ENCODE measurements around the gene PVALEF.
A peak's percentile ranks its signal among the peaks of the same experiment; 100 is the strongest.

The PVALEF gene

GRCh38 chr17:81163051-81163695 lies 2.1 kb upstream of the PVALEF start:
- no peak for DNase-seq (ENCODE audit: low spot score)

GRCh38 chr17:81163703-81164370 lies 1.5 kb upstream of the PVALEF start:
- no peak for DNase-seq (ENCODE audit: low spot score)

GRCh38 chr17:81164371-81165245 lies 699 bp upstream of the PVALEF start:
- peak; percentile 84 for DNase-seq (ENCODE audit: low spot score)

GRCh38 chr17:81166033-81166492 lies 756 bp downstream of the PVALEF start, which contains the start of gene AATK:
TSS of gene AATK (minus strand) at chr17:81166221. CDS start at chr17:81165992, 229 bp downstream.
- no peak for DNase-seq (ENCODE audit: low spot score)

- no peak for DNase-seq (ENCODE audit: low spot score)
These were observed 1.9 kb downstream of the PVALEF start for GRCh38 chr17:81167194-81167524.

GRCh38 chr17:81167638-81168037 lies 2.3 kb downstream of the PVALEF start:
- DNase-seq (ENCODE audit: low spot score): no peak

- DNase-seq (ENCODE audit: low spot score): no peak
These were observed 4.6 kb downstream of the PVALEF start for GRCh38 chr17:81169870-81170309.

- no peak for DNase-seq (ENCODE audit: low spot score)
These were observed 5.6 kb downstream of the PVALEF start for GRCh38 chr17:81170727-81171494.

- no peak for DNase-seq (ENCODE audit: low spot score)
These were observed 6.6 kb downstream of the PVALEF start for GRCh38 chr17:81171941-81172340.

- DNase-seq (ENCODE audit: low spot score): no peak
These were observed 7.9 kb downstream of the PVALEF start for GRCh38 chr17:81173052-81173761.

GRCh38 chr17:81173762-81174155 lies 8.5 kb downstream of the PVALEF start:
- DNase-seq (ENCODE audit: low spot score): no peak

- no peak for DNase-seq (ENCODE audit: low spot score)
These were observed 11.4 kb downstream of the PVALEF start for GRCh38 chr17:81176666-81177065.

GRCh38 chr17:81178136-81179091 lies 13.1 kb downstream of the PVALEF start:
- DNase-seq (ENCODE audit: low spot score): no peak

- DNase-seq (ENCODE audit: low spot score): no peak
These were observed 13.9 kb downstream of the PVALEF start for GRCh38 chr17:81179220-81179619.

- no peak for DNase-seq (ENCODE audit: low spot score)
These were observed 14.6 kb downstream of the PVALEF start for GRCh38 chr17:81179861-81180260.

- DNase-seq (ENCODE audit: low spot score): no peak
These were observed 15.8 kb downstream of the PVALEF start for GRCh38 chr17:81180836-81181810.

- DNase-seq (ENCODE audit: low spot score): no peak
These were observed 16.5 kb downstream of the PVALEF start for GRCh38 chr17:81181811-81182185.

GRCh38 chr17:81182596-81182995 lies 17.3 kb downstream of the PVALEF start:
- DNase-seq (ENCODE audit: low spot score): no peak

GRCh38 chr17:81183316-81183715 lies 18.0 kb downstream of the PVALEF start:
- no peak for DNase-seq (ENCODE audit: low spot score)
